Uterus (tissue), 2 donors: Measurements from ENCODE around the gene ELOF1.

Experiments used
- CTCF ChIP-seq, 4 experiments: fragments of 200-600 bp in 2 of 4; fragments of 450-650 bp in 2 of 4; sonication (generic) in 2 of 4; IDR thresholded peaks; one replicate each; pipeline ENCODE4 v1.5.1; 2016 to 2019; ENCODE audit warnings: antibody characterized with exemption in 4 of 4, mild to moderate bottlenecking in 2 of 4, moderate library complexity in 1 of 4
- POLR2A ChIP-seq, 2 donors: fragments of 450-650 bp; IDR thresholded peaks; one replicate each; pipeline ENCODE4 v1.6.1; 2016; ENCODE audit warnings: antibody characterized with exemption in 2 of 2, mild to moderate bottlenecking in 1 of 2, moderate library complexity in 1 of 2

GRCh38 chr19:11549386-11549953 is 9.6 kb downstream of the ELOF1 start:
- TF ChIP-seq CTCF (IDR thresholded peaks at IDR 0.05) (no peak), POLR2A (IDR thresholded peaks at IDR 0.05) (no peak)
